Measurements from ENCODE around the gene CCN5.

The CCN5 gene

GRCh38 chr20:44725837-44726236 is 10.7 kb downstream of the CCN5 start:
- Histone ChIP-seq H3K9me2 (ENCODE audit: low read depth, low read length) (no peaks in the 10 kb centered on the region), H3K36me3 (ENCODE audit: insufficient read depth, low read length) (no peaks in the 10 kb centered on the region), H3K9ac (ENCODE audit: low read length) (no peak overlapping the region), H3F3A (ENCODE audit: insufficient read depth, low read length) (no peaks in the 10 kb centered on the region), H3K9me3 (ENCODE audit: low read length) (no peaks in the 10 kb centered on the region), H3K4me1 (ENCODE audit: insufficient read depth, low read length, severe bottlenecking) (no peaks in the 10 kb centered on the region), H3K4me2 (ENCODE audit: low read length) (no peak overlapping the region), H3K79me2 (ENCODE audit: insufficient read depth, low read length) (no peaks in the 10 kb centered on the region), H3K4me3 (ENCODE audit: low read depth, low read length, poor library complexity, severe bottlenecking) (no peak overlapping the region), H4K20me1 (ENCODE audit: insufficient read depth, low read length) (no peaks in the 10 kb centered on the region), H3K27ac (ENCODE audit: low read depth, low read length, poor library complexity, severe bottlenecking) (no peak overlapping the region), H2AFZ (ENCODE audit: low read length) (no peak overlapping the region), H3K27me3 (ENCODE audit: insufficient read depth, low read length) (0 out of 2 replicates have a peak, but pooled peaks cover 6% of the 10 kb centered on the region)
- TF ChIP-seq CTCF (IDR thresholded peaks at IDR 0.05; ENCODE audit: low read length), result no peak
- TF ChIP-seq EZH2 (IDR thresholded peaks at IDR 0.05; ENCODE audit: borderline replicate concordance, low read length), result no peak

DNA sequence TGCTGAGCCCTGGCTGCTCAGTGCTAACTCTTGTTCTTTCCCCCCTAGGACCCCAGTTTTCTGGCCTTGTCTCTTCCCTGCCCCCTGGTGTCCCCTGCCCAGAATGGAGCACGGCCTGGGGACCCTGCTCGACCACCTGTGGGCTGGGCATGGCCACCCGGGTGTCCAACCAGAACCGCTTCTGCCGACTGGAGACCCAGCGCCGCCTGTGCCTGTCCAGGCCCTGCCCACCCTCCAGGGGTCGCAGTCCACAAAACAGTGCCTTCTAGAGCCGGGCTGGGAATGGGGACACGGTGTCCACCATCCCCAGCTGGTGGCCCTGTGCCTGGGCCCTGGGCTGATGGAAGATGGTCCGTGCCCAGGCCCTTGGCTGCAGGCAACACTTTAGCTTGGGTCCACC is 11.9 kb downstream of the CCN5 start:
- Histone ChIP-seq H3K4me3 (ENCODE audit: low read depth, low read length, poor library complexity, severe bottlenecking) (no peak overlapping the region), H3K9ac (ENCODE audit: low read length) (no peak overlapping the region), H3K9me3 (ENCODE audit: low read length) (no peaks in the 10 kb centered on the region), H3K9me2 (ENCODE audit: low read depth, low read length) (no peaks in the 10 kb centered on the region), H3F3A (ENCODE audit: insufficient read depth, low read length) (no peaks in the 10 kb centered on the region), H3K27ac (ENCODE audit: low read depth, low read length, poor library complexity, severe bottlenecking) (no peak overlapping the region), H3K4me1 (ENCODE audit: insufficient read depth, low read length, severe bottlenecking) (no peaks in the 10 kb centered on the region), H3K36me3 (ENCODE audit: insufficient read depth, low read length) (no peaks in the 10 kb centered on the region), H2AFZ (ENCODE audit: low read length) (no peak overlapping the region), H3K27me3 (ENCODE audit: insufficient read depth, low read length) (0 out of 2 replicates have a peak, but pooled peaks cover 6% of the 10 kb centered on the region), H3K79me2 (ENCODE audit: insufficient read depth, low read length) (no peaks in the 10 kb centered on the region), H4K20me1 (ENCODE audit: insufficient read depth, low read length) (no peaks in the 10 kb centered on the region), H3K4me2 (ENCODE audit: low read length) (no peak overlapping the region)
- TF ChIP-seq EZH2 (IDR thresholded peaks at IDR 0.05; ENCODE audit: borderline replicate concordance, low read length) (no peak), CTCF (IDR thresholded peaks at IDR 0.05; ENCODE audit: low read length) (no peak)

- Histone ChIP-seq H3K4me2 (ENCODE audit: low read length) (no peak overlapping the region), H3F3A (ENCODE audit: insufficient read depth, low read length) (no peaks in the 10 kb centered on the region), H4K20me1 (ENCODE audit: insufficient read depth, low read length) (no peaks in the 10 kb centered on the region), H3K79me2 (ENCODE audit: insufficient read depth, low read length) (no peaks in the 10 kb centered on the region), H2AFZ (ENCODE audit: low read length) (no peak overlapping the region), H3K9me2 (ENCODE audit: low read depth, low read length) (no peaks in the 10 kb centered on the region), H3K36me3 (ENCODE audit: insufficient read depth, low read length) (no peaks in the 10 kb centered on the region), H3K9ac (ENCODE audit: low read length) (no peak overlapping the region), H3K4me3 (ENCODE audit: low read depth, low read length, poor library complexity, severe bottlenecking) (no peak overlapping the region), H3K27me3 (ENCODE audit: insufficient read depth, low read length) (0 out of 2 replicates have a peak, but pooled peaks cover 6% of the 10 kb centered on the region), H3K4me1 (ENCODE audit: insufficient read depth, low read length, severe bottlenecking) (no peaks in the 10 kb centered on the region), H3K27ac (ENCODE audit: low read depth, low read length, poor library complexity, severe bottlenecking) (no peak overlapping the region), H3K9me3 (ENCODE audit: low read length) (no peaks in the 10 kb centered on the region)
- no peak for TF ChIP-seq CTCF (IDR thresholded peaks at IDR 0.05; ENCODE audit: low read length)
Observed at GRCh38 chr20:44727651-44728050, 12.5 kb downstream of the CCN5 start.

Data from OCI-LY1 (cell line).